Sigmoid colon (tissue), 7 donors: Measurements from ENCODE around the gene SIM2. TPM values are rescaled to one million over a fixed set of nuclear protein-coding genes. Genes with fewer than 3 reads are reported as not detected.
A peak's percentile ranks its signal among the peaks of the same experiment; 100 is the strongest.

Experiments used
- DNase-seq: peaks from one replicate; pipeline ENCODE4 v3.0.0-alpha.2; 2019
- H3K27ac ChIP-seq, 4 donors: fragments of 200-600 bp; sonication (generic); one replicate each; pipeline ENCODE4 v1.5.1; 2016 to 2019; ENCODE audit warnings: mild to moderate bottlenecking in 1 of 4
- H3K27me3 ChIP-seq, 3 donors: fragments of 200-600 bp; sonication (generic); one replicate each; pipeline ENCODE4 v1.5.1; 2019; ENCODE audit warnings: mild to moderate bottlenecking in 1 of 3
- H3K36me3 ChIP-seq, 4 donors: fragments of 200-600 bp; sonication (generic); one replicate each; pipeline ENCODE4 v1.5.1; 2016 to 2019
- H3K4me1 ChIP-seq, 4 donors: fragments of 200-600 bp; sonication (generic); one replicate each; pipeline ENCODE4 v1.5.1; 2017 to 2019
- H3K4me3 ChIP-seq, 4 donors: fragments of 200-600 bp; sonication (generic); one replicate each; pipeline ENCODE4 v1.5.1; 2017 to 2019; ENCODE audit warnings: mild to moderate bottlenecking in 2 of 4, moderate library complexity in 1 of 4
- H3K9me3 ChIP-seq, 4 donors: fragments of 200-600 bp in 3 of 4; sonication (generic) in 3 of 4; one replicate each; pipeline versions ENCODE4 v1.5.1 to v1.6.1; 2013 to 2019
- CTCF ChIP-seq, 4 experiments: fragments of 450-650 bp in 3 of 4; fragments of 200-600 bp in 1 of 4; IDR thresholded peaks; one replicate each; pipeline ENCODE4 v1.5.1; 2016 to 2019; ENCODE audit warnings: antibody characterized with exemption in 4 of 4, mild to moderate bottlenecking in 3 of 4, moderate library complexity in 2 of 4
- EP300 ChIP-seq, 4 donors: sonication (generic); formaldehyde crosslinking; IDR thresholded peaks; one replicate each; pipeline ENCODE4 v1.6.1; 2017; ENCODE audit warnings: antibody characterized with exemption in 4 of 4
- POLR2A ChIP-seq, 2 donors: fragments of 450-650 bp; IDR thresholded peaks; one replicate each; pipeline ENCODE4 v1.6.1; 2016; ENCODE audit warnings: antibody characterized with exemption in 2 of 2, mild to moderate bottlenecking in 2 of 2, moderate library complexity in 2 of 2
- POLR2AphosphoS5 ChIP-seq, 4 donors: sonication (generic); formaldehyde crosslinking; IDR thresholded peaks; one replicate each; pipeline ENCODE4 v1.6.1; 2017; ENCODE audit warnings: antibody characterized with exemption in 4 of 4
- WGBS, 2 donors: extraction: QIAGEN DNeasy Blood & Tissue Kit; methylation state at CpG; one replicate each; pipeline ENCODE4 v1.1.7; 2013; 5-methylcytosine and 5-hydroxymethylcytosine counted together
- intact Hi-C: fragments of 100-400 bp; cut with DNase I; formaldehyde crosslinking; loops from one replicate; pipeline ENCODE4 v1.15.1; 2023
- polyA plus RNA-seq, 3 donors: library from polyadenylated mRNA; stranded (reverse); fragments of 200-250 nt; gene quantifications; one replicate each; pipeline ENCODE4 v1.2.3, GENCODE V29; 2013
- total RNA-seq, 4 donors: library from RNA; depleted of rRNA; stranded (reverse); fragments of >200 nt; gene quantifications; one replicate each; pipeline ENCODE4 v1.1.0, GENCODE V29; 2016
- donor health status: healthy with polysubstance abuse.
- donor health status: Bipolar disorder and iron deficiency.
- donor health status: healthy.

Gene SIM2
- total and polyA plus RNA-seq, 7 donors, result 0.01 to 0.60 TPM; not detected in 5

GRCh38 chr21:36709868-36710728, 11.2 kb downstream of the SIM2 start:
- peak; percentile 36 for DNase-seq
- intact Hi-C loops, result no loop called here

DNA sequence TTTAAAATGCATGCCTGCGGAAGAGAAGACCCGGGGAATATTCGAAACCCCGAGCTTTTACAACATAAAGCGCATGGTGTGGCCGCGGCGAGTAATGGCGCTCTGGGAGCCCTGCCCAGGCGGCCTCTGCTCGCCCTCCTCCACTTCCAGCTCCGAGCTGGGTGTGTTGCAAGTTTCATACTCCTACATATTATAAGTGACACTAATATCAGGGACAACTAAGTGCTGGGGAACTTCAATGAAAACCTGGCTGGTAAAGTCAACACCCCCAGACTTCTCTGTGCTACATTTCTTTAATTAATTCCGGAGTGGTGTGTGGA, 11.8 kb downstream of the SIM2 start:
- Histone ChIP-seq H3K27ac (no peak overlapping the region), H3K4me3 (no peak overlapping the region), H3K36me3 (no peaks in the 10 kb centered on the region), H3K27me3 (peaks cover 48 to 100% (median 88%) of the 10 kb centered on the region in 3 donors), H3K9me3 (no peaks in the 10 kb centered on the region), H3K4me1 (peaks cover 0 to 41% (median 35%) of the 10 kb centered on the region in 4 donors)
- DNase-seq, result peak; percentile 43
- WGBS, 2 donors, result 3 to 7% methylated on average over 13 of the region's 13 CpGs
- no peak for TF ChIP-seq POLR2AphosphoS5 (IDR thresholded peaks at IDR 0.05)
- TF ChIP-seq CTCF (IDR thresholded peaks at IDR 0.05), result no peak
- TF ChIP-seq EP300 (IDR thresholded peaks at IDR 0.05), result no peak
- TF ChIP-seq POLR2A (IDR thresholded peaks at IDR 0.05), result no peak
- intact Hi-C loops, result no loop called here

More at GRCh38 chr21:36709868-36710728, 11.2 kb downstream of the SIM2 start:
- TF ChIP-seq EP300 (IDR thresholded peaks at IDR 0.05) (no peak), POLR2A (IDR thresholded peaks at IDR 0.05) (no peak), POLR2AphosphoS5 (IDR thresholded peaks at IDR 0.05) (no peak), CTCF (IDR thresholded peaks at IDR 0.05) (no peak)
- Histone ChIP-seq H3K27me3 (peaks cover 52 to 100% (median 94%) of the 10 kb centered on the region in 3 donors), H3K36me3 (no peaks in the 10 kb centered on the region), H3K27ac (no peak overlapping the region), H3K9me3 (no peaks in the 10 kb centered on the region), H3K4me1 (peaks cover 0 to 46% (median 40%) of the 10 kb centered on the region in 4 donors), H3K4me3 (no peak overlapping the region)
- 10 to 11% methylated on average over 38 of the region's 38 CpGs for WGBS, 2 donors

DNA sequence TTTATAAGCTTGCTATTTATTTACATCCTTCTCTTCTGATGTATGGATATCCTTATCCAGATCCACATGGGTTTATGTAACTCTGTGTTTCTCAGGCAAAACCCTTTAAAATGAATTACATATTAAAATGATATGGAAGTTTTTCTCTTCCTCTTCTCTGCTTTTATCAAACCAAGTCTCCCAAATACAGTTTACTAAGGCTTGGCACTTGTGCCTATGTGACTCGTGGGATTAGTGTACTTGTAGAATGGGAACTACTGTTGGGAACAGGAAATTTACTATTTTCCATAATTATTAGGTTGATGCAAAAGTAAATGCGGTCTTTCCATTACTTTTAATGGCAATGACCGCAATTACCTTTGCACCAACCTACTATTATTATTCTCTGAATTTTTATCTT, 14.8 kb downstream of the SIM2 start:
- H3K36me3 ChIP-seq, result no peaks in the 10 kb centered on the region
- no peak overlapping the region for H3K4me3 ChIP-seq
- H3K27ac ChIP-seq, result no peak overlapping the region
- H3K27me3 ChIP-seq, result peaks cover 21 to 100% (median 61%) of the 10 kb centered on the region in 3 donors
- H3K9me3 ChIP-seq, result no peaks in the 10 kb centered on the region
- H3K4me1 ChIP-seq, result peaks cover 0 to 15% (median 13%) of the 10 kb centered on the region in 4 donors
- no peak for TF ChIP-seq POLR2AphosphoS5 (IDR thresholded peaks at IDR 0.05)
- TF ChIP-seq POLR2A (IDR thresholded peaks at IDR 0.05), result no peak
- no peak for TF ChIP-seq CTCF (IDR thresholded peaks at IDR 0.05)
- TF ChIP-seq EP300 (IDR thresholded peaks at IDR 0.05), result no peak
- intact Hi-C loops, result no loop called here
- WGBS, 2 donors, result 61 to 63% methylated on average over 3 of the region's 3 CpGs
- DNase-seq, result no peak

- Histone ChIP-seq H3K4me3 (no peak overlapping the region), H3K4me1 (no peaks in the 10 kb centered on the region), H3K36me3 (no peaks in the 10 kb centered on the region), H3K9me3 (no peaks in the 10 kb centered on the region), H3K27ac (no peak overlapping the region), H3K27me3 (peaks cover 0 to 90% (median 45%) of the 10 kb centered on the region in 3 donors)
- no peak for DNase-seq
- WGBS, 2 donors, result 79 to 84% methylated on average over 2 of the region's 2 CpGs
- intact Hi-C loops, result no loop called here
- TF ChIP-seq EP300 (IDR thresholded peaks at IDR 0.05), result no peak
- no peak for TF ChIP-seq CTCF (IDR thresholded peaks at IDR 0.05)
- no peak for TF ChIP-seq POLR2A (IDR thresholded peaks at IDR 0.05)
- no peak for TF ChIP-seq POLR2AphosphoS5 (IDR thresholded peaks at IDR 0.05)
Observed at GRCh38 chr21:36716387-36716786, 17.5 kb downstream of the SIM2 start.
